NCI-H2196 (cell line): Measurements from ENCODE around the gene PFKFB3.
"Not testable (repeated sequence)": the region's sequence is repeated elsewhere in the genome, so short reads cannot be mapped to it uniquely, and the experiment has no call there.

ENCODE experiments used
- DNase-seq: peaks from one replicate; lab custom pipeline; 2025; ENCODE audit not compliant: unreplicated experiment; lab: John Stamatoyannopoulos, UW

The PFKFB3 gene

DNA sequence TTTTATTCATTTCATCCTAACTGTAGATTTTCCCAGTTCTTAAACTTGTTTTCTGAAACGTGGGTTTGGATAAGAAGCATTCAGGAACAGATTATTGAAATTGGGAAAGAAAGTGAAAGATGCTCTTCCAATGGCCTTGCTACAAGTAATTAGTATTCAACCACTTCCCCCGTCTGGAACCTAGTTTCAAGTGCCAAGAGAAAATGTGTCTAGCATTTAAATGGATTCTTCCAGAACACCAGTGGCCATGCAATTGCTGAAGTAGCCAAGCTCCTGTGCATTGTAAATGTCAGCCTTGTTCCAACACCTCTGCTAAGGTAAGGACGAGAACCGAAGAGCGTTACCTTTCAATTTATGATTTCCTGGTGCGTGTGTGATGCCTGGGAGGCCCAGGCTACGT, 68.2 kb downstream of the PFKFB3 start:
- no peak for DNase-seq

DNA sequence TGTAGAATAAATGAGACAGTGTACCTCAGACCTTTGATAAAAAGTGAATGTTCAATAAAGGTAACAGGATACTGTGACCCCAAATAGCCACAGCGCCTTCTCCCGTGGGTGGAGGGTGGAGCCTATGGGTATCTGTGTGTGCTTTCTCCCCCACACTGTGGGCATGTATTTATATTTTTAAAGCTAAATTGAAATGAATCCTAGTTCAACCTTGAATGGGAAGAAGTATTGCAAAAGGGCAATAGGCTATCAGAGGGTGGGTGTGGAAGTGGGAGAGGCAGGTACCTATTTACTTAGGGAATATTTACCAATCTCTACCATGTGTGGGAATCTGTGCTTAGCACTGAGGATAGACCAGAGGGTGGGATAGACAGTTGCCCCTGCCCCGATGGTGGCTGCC, 68.9 kb downstream of the PFKFB3 start:
- no peak for DNase-seq

- no peak for DNase-seq
Measured at GRCh38 chr10:6272126-6272525, 69.4 kb downstream of the PFKFB3 start.

DNA sequence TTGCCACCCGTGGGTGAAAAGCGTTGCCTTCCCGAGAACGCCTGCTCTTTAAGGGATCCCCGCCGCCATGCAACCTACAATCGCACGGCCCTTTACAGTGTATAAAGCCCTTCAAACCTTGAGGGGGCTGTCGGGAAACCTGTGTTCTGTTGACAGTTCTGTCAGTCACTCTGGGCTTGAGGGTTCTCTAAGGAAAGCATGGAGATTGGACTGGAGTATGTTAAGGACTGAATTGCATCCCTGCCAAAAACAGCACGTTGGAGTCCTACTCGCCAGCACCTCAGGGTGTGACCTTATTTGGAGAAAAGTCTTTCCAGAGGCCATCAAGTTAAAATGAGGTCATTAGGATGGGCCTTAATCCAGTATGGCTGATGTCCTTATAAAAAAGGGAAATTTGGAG, 70.6 kb downstream of the PFKFB3 start:
- DNase-seq: no peak

DNA sequence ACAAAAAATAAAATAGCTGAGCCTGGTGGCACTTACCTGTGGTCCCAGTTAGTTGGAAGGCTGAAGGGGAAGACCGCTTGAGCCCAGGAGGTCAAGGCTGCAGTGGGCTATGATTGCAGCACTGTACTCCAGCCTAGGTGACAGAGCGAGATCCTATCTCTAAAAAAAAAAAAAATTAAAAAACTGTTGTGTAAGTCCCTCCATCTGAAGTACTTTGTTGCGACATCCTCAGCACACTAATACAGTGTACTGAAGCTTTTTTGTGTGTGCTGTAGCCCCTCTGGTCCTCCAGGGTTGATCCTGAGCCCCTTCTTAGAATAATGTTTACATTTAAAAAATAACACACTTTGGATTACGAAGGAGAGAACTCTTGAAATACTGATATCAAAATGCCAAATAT, 71.3 kb downstream of the PFKFB3 start:
- DNase-seq: no peak

- no peak for DNase-seq
Measured at GRCh38 chr10:6274484-6274883, 71.8 kb downstream of the PFKFB3 start.

DNA sequence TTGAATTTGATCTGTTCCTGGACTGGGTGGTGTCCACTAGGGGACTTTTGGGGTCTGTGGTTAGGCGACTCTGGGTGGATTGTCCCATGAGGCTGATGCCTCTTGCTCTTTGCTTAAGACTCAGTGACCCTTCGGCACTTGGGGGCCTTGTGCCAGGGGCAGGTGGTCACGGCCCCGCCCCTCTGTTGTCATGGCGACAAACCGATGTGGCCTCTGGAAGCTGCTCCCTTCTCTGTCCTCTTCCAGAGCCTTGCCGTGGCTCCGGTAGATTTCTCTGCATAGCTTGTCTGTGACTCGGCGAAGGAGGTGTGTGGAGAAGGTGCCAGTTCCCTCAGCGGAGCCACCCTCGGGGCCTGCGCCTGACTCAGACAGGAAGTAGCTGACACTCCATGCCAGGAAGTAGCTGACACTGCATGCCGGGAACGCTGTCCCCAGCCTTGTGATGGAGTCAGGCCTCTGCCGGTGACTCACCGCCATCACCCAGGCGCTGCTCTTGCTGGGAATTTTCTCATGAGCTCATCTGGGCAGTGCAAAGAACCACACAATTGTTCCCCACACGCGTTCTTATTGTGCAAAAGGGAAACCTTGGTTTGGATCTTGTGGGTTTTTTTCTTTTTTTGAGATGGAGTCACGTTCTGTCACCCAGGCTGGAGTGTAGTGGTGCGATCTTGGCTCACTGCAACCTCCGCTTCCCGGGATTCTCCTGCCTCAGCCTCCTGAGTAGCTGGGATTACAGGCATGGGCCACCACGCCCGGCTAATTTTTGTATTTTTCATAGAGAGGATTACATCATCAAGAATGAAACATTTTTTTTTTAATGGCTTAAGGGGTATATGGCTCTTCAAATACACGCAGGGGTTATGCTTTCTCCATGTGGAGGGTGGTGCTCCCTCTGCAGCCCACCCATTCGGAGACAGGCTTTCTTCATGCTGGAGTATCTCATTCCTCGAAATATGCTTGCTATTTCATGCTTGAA, 72.6 kb downstream of the PFKFB3 start:
- no peak for DNase-seq

DNA sequence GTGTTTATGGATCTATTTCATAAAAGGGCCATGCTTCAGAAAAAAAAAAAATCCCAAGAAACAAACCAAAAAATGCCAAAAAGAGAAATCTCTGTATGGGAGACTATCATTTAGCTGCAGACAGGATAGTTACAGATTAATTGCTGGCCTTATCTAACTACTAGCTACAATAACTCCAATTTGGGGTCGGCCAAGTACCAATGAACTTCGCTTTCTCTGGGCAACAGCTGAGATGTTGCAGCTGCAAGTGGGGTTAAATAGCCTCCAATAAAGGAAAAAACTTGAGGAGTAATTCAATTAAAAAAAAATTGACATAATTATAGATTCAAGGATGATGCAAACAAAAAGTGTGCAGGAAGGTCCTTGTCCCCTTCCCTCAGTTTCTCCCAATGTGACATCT, 73.6 kb downstream of the PFKFB3 start:
- DNase-seq: no peak

DNA sequence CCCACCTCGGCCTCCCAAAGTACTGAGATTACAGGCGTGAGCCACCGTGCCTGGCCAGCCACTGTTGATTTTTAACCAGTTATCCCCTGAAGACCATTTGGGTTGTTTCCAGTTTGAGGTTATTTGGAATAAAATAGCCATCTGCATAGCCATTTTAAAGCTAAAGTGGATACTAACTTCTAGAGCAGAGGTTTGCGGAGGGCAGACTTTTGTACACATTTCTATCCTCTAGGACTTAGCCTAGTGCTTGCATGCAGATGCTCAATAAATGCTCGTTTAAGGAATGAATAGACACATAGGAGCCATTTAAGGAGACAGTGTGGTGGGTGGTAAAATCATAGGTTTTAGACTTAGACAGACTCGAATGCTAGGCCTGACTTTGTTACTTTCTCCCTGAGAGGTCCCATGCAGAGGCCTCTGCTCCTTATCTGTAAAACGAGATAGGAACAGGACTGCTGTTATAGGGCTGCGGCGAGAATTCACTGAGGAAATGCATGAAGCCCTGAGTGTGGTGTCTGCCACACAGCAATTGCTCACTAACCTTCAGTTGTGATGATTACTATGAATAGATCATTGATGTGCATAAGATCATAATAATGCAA, 75.9 kb downstream of the PFKFB3 start:
- DNase-seq: no peak

DNA sequence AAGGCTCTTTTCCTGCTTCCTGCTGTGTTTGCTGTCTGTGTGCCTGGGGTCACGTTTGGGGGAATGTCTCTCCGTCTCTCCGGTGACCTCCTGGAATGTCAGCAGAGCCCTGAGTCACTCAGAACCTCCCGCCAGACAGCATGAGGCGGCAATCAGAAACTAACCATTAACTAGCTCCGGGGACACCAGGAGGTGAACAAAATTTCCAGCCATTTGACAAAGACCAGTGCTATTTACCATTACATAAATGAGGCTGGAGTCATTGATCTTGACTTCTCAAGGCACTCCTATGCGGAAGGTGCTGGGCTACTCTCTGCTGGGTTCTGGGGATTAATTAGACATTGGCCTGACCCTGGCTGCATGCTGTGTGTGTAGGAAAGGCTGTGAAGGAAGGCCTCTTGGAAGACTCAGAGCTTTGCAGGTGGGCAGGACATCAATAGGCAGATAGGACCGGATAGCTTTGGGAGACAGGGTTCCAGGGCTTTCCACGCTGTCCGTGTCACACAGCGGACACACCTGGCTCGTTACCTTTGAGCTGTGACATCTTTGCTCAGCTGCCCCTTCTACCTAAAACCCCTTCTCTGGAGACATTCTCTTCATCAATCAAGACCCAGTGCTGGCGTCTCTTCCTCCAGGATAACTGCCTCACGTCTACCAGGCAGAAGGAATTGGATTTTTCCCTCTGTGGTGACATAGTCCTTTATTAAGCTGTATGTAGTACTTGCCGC, 77.0 kb downstream of the PFKFB3 start:
- no peak for DNase-seq

- DNase-seq: no peak
Measured at GRCh38 chr10:6280291-6280690, 77.6 kb downstream of the PFKFB3 start.

GRCh38 chr10:6282454-6282958, 79.8 kb downstream of the PFKFB3 start:
- DNase-seq: no peak

- no peak for DNase-seq
Measured at GRCh38 chr10:6283655-6284054, 80.9 kb downstream of the PFKFB3 start.

DNA sequence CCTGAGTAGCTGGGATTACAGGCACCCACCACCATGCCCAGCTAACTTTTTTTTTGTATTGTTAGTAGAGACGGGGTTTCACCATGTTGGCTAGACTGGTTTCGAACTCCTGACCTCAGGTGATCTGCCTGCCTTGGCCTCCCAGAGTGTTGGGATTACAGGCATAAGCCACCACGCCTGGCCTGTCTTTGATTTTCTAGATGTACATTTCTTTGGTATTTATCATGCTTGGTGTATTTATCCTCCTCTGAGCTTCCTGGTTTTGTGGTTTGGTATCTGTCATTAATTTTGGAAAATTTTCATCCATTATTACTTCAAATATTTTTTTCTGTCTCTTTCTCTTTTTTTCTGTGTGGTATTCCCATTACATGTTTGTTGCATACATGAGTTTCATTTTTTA, 87.9 kb downstream of the PFKFB3 start:
- DNase-seq: not testable (repeated sequence)

GRCh38 chr10:6292741-6293151, 90.0 kb downstream of the PFKFB3 start:
- no peak for DNase-seq

DNA sequence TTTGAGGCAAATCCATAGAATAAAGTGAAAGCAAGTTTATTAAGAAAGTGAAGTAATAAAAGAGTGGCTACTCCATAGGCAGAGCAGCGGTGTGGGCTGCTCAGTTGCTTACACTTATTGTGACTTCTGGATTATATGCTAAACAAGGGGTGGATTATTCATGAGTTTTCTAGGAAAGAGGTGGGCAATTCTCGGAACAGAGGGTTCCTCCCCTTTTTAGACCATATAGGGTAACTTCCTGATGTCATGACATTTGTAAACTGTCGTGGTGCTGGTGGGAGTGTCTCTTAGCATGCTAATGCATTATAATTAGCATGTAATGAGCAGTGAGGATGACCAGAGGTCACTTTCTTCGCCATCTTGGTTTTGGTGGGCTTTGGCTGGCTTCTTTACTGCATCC, 93.7 kb downstream of the PFKFB3 start:
- not testable (repeated sequence) for DNase-seq

GRCh38 chr10:6296828-6297251, 94.1 kb downstream of the PFKFB3 start:
- DNase-seq: no peak

DNA sequence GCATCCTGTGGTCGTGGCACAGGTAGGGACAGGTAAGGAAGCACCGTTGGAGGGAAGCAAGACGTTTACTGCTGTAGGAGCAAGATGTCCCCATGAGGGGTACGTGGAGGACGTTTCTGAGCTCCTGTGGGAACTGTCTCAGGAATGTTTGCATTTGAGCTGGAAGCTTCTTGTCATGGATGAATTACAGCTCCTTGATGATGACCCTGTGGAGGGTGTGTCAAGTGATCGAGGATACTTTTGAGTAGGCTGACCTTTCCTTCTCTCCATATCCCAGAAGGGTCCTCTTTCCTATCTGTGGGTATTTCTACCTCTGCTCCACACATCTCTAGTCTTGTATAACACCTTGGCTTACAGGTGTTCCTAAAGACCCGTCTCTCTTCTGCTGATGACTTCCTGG, 94.8 kb downstream of the PFKFB3 start:
- no peak for DNase-seq

- no peak for DNase-seq
Measured at GRCh38 chr10:6297951-6298381, 95.2 kb downstream of the PFKFB3 start.

- DNase-seq: no peak
Measured at GRCh38 chr10:6298428-6298827, 95.7 kb downstream of the PFKFB3 start.

DNA sequence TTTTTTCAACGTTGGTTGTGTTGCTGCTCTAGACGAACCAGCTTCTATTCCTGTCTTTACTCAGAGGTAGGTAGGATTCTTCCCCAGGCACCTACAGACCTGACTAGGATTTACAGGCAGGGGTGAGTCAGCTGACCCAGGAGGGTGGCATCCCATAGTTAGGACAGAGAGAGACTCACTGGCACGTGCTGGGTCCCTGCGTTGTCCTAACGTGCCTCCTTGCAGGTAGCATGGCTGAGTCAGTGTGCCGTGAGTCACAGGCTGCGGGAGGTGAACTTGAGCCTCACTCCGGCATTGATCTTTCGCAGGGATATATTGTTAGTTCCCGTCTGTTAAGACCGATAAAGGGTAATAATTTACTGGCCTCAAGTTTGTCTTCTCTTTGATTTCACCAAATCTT, 96.5 kb downstream of the PFKFB3 start:
- no peak for DNase-seq

GRCh38 chr10:6299743-6300105, 97.0 kb downstream of the PFKFB3 start:
- no peak for DNase-seq
